Fibroblast of skin of back (primary cell): ENCODE measurements around the gene METTL5. TPM values are rescaled to one million over a fixed set of nuclear protein-coding genes. Genes with fewer than 3 reads are reported as not detected.
"Not testable (repeated sequence)": the region's sequence is repeated elsewhere in the genome, so short reads cannot be mapped to it uniquely, and the experiment has no call there.

Source experiments
- DNase-seq: peaks from one replicate; pipeline ENCODE4 v3.0.0-alpha.2; 2013
- polyA plus RNA-seq, 2 experiments: library from polyadenylated mRNA; unstranded; fragments of 120-200 nt; gene quantifications; one replicate each; pipeline ENCODE4 v1.2.1, GENCODE V29; 2013; ENCODE audit not compliant: insufficient read length in 2 of 2

The METTL5 gene
- polyA plus RNA-seq (2013, experiment 1 of 2; ENCODE audit: insufficient read length), result 51.7 TPM
- 58.5 TPM for polyA plus RNA-seq (2013, experiment 2 of 2; ENCODE audit: insufficient read length)

- DNase-seq, result peak; percentile 75
These were observed at the start of gene METTL5 for GRCh38 chr2:169824373-169825333. Gene METTL5, minus strand, starts transcription at chr2:169824905. Its CDS starts 308 bp downstream, at chr2:169824597.

GRCh38 chr2:169871994-169872393 lies 47.3 kb upstream of the METTL5 start:
- DNase-seq, result no peak

- DNase-seq, result not testable (repeated sequence)
These were observed 46.7 kb upstream of the METTL5 start for GRCh38 chr2:169871369-169871768.

- no peak for DNase-seq
These were observed 44.2 kb upstream of the METTL5 start for GRCh38 chr2:169868951-169869350.

- no peak for DNase-seq
These were observed 42.9 kb upstream of the METTL5 start for GRCh38 chr2:169867579-169867978.

GRCh38 chr2:169866230-169866629 lies 41.5 kb upstream of the METTL5 start:
- not testable (repeated sequence) for DNase-seq

- DNase-seq, result no peak
These were observed 40.8 kb upstream of the METTL5 start for GRCh38 chr2:169865492-169865891.

GRCh38 chr2:169862816-169863215 lies 38.1 kb upstream of the METTL5 start:
- no peak for DNase-seq

- no peak for DNase-seq
These were observed 35.4 kb upstream of the METTL5 start for GRCh38 chr2:169860149-169860548.

GRCh38 chr2:169859423-169859822 lies 34.7 kb upstream of the METTL5 start:
- no peak for DNase-seq

GRCh38 chr2:169855281-169856258 lies 30.9 kb upstream of the METTL5 start:
- DNase-seq, result not testable (repeated sequence)

GRCh38 chr2:169853041-169853668 lies 28.4 kb upstream of the METTL5 start:
- DNase-seq, result no peak

- DNase-seq, result no peak
These were observed 25.0 kb upstream of the METTL5 start for GRCh38 chr2:169849710-169850109.

- not testable (repeated sequence) for DNase-seq
These were observed 24.4 kb upstream of the METTL5 start for GRCh38 chr2:169848959-169849693.

GRCh38 chr2:169845016-169845415 lies 20.3 kb upstream of the METTL5 start:
- DNase-seq, result no peak

GRCh38 chr2:169841625-169842024 lies 16.9 kb upstream of the METTL5 start:
- not testable (repeated sequence) for DNase-seq

- DNase-seq, result no peak
These were observed 16.0 kb upstream of the METTL5 start for GRCh38 chr2:169840747-169841142.

GRCh38 chr2:169839954-169840746 lies 15.4 kb upstream of the METTL5 start:
- no peak for DNase-seq

- no peak for DNase-seq
These were observed 14.2 kb upstream of the METTL5 start for GRCh38 chr2:169838743-169839489.

GRCh38 chr2:169834401-169834800 lies 9.7 kb upstream of the METTL5 start:
- no peak for DNase-seq
